ENCODE results near the gene NUP62.

NUP62 gene

DNA sequence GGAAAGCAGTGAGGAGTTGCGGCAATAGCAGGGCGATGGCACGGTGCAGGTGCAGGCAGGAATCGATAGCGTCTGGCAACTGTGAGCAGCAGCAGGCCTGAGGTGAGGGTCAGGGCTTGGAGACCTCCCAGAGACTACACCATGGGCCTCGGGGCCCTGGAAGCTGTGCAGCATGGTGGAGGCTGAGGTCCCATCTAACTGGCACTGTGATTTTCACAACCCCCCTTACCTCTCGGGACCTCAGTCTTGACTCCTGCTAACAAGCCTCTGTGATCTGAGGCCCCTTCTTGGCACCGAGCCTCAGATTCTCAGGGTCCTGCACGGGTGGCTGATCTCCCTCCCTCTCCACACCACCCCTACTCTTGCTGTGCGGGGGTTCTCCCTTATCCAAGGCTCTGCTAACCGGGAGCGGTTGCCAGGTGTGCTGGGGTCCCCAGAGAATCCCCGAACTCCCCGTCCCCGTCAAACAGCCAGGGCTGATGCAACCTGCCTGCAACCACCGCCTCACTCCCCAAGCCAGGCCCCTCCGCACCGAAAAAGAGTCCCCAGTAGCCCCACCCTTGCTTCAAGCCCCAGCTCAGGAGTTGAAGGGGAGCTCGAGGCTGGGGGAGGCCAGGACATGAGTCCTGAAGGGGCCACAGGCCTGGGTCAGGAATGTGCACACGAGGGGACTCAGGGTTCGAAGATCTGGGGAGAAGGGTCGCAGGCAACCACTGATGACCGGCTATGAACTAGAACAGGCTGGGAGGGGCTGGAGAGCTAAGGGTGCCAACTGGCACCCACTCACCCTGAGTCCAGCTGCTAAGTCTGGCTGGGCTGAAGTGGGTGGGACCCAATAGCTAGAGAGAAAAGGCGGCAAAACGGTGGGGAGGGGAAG lies 5.1 kb downstream of the NUP62 start:
- DNase-seq, result peak; percentile 81

DNA sequence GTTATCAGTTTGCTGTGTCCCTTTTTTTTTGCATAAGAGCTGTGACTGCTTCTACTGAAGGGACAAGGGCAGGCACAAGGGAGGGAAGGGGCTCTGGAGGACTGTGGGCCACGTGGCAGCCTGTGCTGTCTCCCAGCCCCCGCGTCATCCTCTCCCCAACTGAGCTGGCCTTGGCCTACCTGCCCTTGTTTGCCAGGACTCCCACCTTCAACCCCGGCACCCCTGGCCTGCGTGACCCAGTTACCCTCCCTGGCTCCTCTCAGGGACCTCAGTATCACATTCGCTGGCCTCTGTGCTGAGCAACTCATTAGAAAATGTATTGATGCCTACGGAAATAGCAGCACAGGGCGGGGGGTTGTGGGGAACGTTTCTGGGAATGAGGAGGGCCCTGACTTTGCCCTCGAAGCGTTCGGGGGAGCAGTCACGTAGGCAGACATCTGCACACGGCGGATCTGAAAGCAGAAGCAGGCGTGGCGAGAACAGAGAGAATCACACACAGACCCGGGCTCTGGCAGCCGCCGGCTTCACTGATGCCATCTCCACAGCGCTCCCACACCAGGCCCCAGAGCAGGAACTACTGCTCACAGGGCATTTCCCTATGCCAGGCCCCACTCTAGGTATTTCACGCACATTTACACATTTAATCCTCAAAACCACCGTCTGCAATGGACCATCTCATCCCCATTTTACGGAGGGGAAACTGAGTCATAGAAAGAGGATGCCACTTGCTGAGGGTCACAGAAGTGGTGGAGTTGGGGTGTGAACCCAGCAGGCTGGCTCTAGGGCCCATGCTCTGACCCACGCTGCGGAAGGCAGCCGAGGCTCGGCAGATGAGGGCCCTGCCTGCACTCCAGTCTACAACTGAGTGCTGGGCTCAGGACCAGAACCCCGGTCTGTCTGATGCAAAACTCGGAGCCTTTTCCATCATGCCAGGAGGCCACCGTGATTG lies 6.0 kb downstream of the NUP62 start:
- no peak for DNase-seq

DNA sequence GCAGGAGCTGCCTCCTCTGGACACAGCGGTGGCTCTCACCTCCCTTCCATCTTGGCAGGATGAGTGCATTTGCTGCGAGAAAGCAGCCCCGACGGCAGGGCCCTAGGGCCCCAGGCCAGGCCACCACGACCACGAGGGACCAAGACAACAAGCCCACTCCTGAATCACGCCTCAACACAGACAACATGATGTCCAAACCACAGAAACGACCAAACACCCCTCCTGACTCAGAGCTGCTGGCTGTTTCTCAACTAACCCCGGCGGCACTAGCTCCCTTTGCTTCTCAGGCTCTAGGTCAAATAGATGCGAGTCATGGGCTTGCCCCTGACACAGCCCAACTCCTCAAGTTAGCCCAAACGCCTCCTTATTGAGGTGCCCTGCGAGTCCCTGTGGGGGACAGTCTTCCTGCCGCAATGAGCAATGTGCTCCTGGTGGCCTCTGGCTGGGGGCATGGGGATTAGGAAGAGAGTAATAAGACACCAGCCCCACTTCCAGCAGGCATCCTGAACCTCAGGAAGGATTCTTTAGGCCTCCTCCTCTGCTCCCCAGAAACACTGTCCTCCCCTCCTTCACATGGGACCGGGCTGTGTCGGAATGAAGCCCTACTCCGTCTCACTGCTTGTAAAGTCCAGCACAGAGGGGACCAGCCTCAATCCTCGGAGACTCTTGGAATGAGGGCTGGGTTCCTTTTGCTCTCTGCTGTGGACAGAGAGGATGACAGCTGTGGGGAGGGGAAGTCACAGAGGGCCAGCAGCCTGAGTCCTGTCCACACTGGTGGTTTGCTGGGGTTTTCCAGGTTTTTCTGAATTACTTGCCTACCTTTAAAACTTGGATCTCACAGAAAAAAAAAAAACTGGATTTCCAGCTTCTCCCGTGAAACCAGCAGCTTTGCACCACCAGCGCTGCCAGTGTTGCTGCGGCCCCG lies 7.2 kb downstream of the NUP62 start:
- DNase-seq, result no peak

- DNase-seq, result peak; percentile 50
Measured at GRCh38 chr19:49920624-49921363, 8.5 kb downstream of the NUP62 start.

GRCh38 chr19:49918089-49918488 lies 11.2 kb downstream of the NUP62 start:
- DNase-seq, result no peak

GRCh38 chr19:49916839-49917733 lies 12.2 kb downstream of the NUP62 start:
- DNase-seq, result peak; percentile 7

- DNase-seq, result no peak
Measured at GRCh38 chr19:49915271-49915670, 14.0 kb downstream of the NUP62 start.

DNA sequence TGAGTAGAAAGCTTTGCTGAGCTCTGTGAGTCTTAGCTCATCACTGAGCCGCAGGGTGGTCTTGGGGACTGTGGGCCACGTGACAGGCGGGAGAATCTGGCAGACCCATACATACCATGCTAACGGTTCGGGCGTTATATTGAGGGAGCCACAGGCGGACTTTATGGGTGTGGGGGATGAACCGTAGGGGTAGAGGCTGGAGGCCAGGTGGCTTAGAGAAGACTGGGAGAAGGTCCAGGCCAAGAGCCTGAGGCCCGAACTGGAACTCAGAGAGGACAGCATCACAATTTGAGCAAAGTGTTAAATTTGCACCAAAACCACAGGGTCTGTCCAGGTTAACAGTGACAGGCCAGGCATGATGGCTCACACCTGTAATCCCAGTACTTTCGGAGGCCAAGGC lies 15.6 kb downstream of the NUP62 start:
- no peak for DNase-seq

DNA sequence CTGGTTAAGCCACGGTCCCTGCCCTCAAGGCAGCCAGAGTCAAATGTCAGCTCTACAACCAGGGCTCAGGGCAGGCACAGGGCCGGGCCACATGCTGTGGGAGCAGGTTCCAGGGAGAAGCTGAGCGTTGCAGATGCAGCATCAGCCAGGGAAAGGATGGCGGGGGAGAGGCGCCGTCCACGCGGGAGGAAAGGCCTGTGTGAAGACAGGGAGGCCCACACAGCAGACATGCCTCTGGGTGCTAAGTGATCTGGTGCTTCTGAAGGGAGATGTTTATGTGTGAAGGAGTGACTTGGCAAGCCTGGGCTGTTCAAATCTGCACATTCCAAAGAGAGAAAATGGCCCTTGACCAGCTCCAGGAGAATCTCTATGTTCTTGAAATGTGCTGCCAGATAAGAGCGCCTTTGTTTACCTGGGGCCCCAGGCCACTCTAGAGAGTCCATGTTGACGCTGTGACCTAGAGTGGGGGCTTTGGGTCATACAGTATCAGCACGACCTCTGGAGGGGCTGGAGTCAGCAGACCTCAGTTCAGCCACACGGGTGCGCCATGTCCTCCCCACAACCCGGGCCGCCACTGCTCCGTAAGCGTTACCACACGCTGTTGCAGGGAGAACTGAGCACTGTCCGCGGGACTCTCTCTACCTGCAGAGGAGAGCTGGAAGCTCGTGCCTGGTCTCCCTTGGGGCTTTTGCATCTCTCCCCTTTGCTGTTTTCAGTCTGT lies 16.2 kb downstream of the NUP62 start:
- no peak for DNase-seq

GRCh38 chr19:49911381-49912145 lies 17.7 kb downstream of the NUP62 start:
- DNase-seq, result no peak

- peak; percentile 66 for DNase-seq
Measured at GRCh38 chr19:49910179-49910578, 19.1 kb downstream of the NUP62 start.

GRCh38 chr19:49908480-49909420 lies 20.6 kb downstream of the NUP62 start:
- no peak for DNase-seq

DNA sequence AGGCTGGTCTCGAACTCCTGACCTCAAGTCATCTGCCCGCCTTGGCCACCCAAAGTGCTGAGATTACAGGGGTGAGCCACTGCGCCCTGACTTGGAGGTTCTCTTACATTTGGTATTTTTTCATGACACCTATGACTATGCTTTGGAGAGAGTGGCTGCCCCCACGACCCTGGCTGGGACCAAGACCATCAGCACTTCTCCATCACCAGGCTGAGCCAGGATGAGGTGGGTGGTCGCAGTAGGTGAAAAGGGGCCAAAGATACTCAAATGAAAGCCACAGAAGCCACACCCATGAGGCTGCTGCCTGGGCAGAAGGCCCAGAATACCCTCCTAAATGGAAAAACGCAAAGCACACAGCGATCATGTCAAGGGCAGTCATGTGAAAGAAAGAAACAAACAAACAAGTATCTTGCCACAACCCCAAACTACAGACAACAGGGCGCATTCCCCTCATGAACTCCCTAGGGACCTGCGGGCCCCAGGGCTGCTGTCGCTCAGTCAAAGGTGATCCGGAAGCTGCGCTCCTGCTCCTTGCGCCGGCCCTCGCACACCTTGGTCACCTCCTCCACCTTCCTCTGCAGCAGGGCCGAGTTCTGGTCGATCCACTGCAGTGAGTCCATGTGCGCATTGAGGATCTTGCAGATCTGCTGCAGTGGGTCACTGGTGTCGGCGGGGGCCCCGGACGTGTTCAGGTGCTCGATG lies 21.4 kb downstream of the NUP62 start:
- DNase-seq, result no peak

- no peak for DNase-seq
Measured at GRCh38 chr19:49906879-49907564, 22.3 kb downstream of the NUP62 start.

GRCh38 chr19:49904136-49904535 lies 25.2 kb downstream of the NUP62 start:
- no peak for DNase-seq

DNA sequence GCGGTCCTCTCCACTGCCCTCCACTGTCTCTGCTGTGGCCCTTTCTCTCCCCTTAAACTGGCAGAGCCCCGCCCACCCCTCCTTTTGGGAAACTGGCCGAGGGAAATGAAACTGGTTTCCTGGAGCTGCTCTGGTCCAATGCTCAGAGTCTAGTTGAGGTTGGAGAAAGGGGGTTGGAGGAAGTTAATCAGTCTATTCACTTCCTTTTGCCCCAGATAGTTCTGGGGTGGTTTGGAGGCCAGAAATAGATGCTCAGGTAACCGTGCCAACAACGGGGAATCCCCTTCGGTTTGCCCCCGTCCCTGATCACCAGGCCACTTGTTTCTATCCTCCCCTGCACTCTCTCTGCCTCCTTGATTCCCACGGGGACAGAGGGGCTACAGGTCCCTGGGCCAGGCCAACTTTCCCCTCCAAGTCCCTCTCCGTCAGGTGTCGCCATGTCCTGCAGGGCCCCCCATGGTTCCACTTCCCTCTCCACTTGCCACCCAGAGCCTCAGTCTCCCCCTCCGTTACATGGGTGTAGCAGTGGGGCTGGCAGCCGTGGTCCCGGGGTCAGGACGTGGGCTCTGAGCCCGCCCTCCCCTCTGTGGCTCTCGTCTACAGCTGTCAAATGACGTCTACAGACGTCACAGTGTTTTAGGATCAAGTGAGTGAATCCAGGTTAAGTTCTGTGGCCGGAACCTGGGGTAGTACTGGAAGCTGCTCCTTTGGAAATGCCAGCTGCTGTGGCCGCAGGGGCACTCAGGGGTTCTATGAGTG lies 32.3 kb downstream of the NUP62 start, which contains the start of gene IL4I1:
Gene IL4I1 (minus strand): TSS at position 25 of the 759 bp plus-strand sequence. CDS start 727 bp downstream, outside the sequence.
- no peak for DNase-seq

Measured in NCI-H2171 treated with DMSO at 0.1 percent for 48 hours (cell line).